IPS-15b (cell line): Measurements from ENCODE around the gene EPHA8.

ENCODE experiments used
- H3K27me3 ChIP-seq: one replicate; pipeline ENCODE4 v1.6.1; 2013; ENCODE audit warnings: low read length; ENCODE audit not compliant: control insufficient read depth, insufficient read depth
- H3K36me3 ChIP-seq: one replicate; pipeline ENCODE4 v1.6.1; 2013; ENCODE audit warnings: low read length; ENCODE audit not compliant: control insufficient read depth, insufficient read depth
- H3K4me1 ChIP-seq: one replicate; pipeline ENCODE4 v1.6.1; 2013; ENCODE audit warnings: mild to moderate bottlenecking, low read length; ENCODE audit not compliant: control insufficient read depth, insufficient read depth
- H3K4me3 ChIP-seq: one replicate; pipeline ENCODE4 v1.5.1; 2013; ENCODE audit warnings: low read depth, low read length
- H3K9ac ChIP-seq: one replicate; pipeline ENCODE4 v1.6.1; 2013; ENCODE audit warnings: low read depth, mild to moderate bottlenecking, low read length
- H3K9me3 ChIP-seq: one replicate; pipeline ENCODE4 v1.6.1; 2013; ENCODE audit warnings: mild to moderate bottlenecking, low read length; ENCODE audit not compliant: control insufficient read depth, insufficient read depth

EPHA8 gene

DNA sequence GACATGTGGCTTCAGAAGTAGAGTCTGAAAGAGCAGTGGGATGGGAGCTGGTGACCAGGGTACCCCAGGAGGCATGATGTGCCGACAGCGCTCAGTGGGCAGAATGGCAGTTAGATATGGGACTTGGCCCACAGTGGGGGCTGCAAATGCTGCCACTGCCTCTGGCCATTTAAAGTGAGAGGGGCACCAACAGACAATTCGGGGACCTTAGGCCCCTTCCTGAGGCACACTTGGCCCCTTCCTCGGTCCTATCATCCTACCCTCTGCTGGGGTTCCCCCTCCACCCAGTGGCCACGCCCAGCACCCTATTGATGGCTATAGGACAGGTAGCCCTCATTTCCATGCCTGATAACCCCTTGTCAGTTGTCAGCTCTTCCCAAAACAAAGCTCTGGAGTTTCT, 36.6 kb upstream of the EPHA8 start:
- H3K9ac ChIP-seq = no peak overlapping the region
- H3K27me3 ChIP-seq = no peaks in the 10 kb centered on the region
- no peak overlapping the region for H3K4me3 ChIP-seq
- no peaks in the 10 kb centered on the region for H3K9me3 ChIP-seq
- peaks cover 2% of the 10 kb centered on the region for H3K36me3 ChIP-seq
- no peaks in the 10 kb centered on the region for H3K4me1 ChIP-seq

- H3K27me3 ChIP-seq = no peaks in the 10 kb centered on the region
- no peak overlapping the region for H3K4me3 ChIP-seq
- H3K9me3 ChIP-seq = no peaks in the 10 kb centered on the region
- no peaks in the 10 kb centered on the region for H3K36me3 ChIP-seq
- H3K9ac ChIP-seq = no peak overlapping the region
- no peaks in the 10 kb centered on the region for H3K4me1 ChIP-seq
These were observed 36.2 kb upstream of the EPHA8 start for GRCh38 chr1:22527122-22527521.

- Histone ChIP-seq H3K9me3 (no peaks in the 10 kb centered on the region), H3K36me3 (no peaks in the 10 kb centered on the region), H3K4me1 (no peaks in the 10 kb centered on the region), H3K27me3 (no peaks in the 10 kb centered on the region), H3K9ac (no peak overlapping the region), H3K4me3 (no peak overlapping the region)
These were observed 35.6 kb upstream of the EPHA8 start for GRCh38 chr1:22527555-22528296.

DNA sequence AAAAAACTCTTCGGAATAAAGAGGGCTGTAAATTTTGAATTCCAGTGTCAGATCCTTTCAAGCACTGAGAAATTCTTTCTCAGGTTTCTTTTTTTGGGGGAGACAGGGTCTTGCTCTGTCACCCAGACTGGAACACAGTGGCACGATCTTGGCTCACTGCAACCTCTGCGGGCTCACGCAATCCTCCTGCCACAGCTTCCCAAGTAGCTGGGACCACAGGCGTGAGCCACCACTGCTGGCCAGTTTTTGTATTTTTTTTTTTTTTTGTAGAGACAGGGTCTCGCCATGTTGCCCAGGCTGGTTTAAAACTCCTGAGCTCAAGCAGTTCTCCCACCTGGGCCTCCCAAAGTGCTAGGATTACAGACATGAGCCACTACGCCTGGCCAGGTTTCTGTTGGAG, 34.8 kb upstream of the EPHA8 start:
- H3K4me3 ChIP-seq = no peak overlapping the region
- no peaks in the 10 kb centered on the region for H3K4me1 ChIP-seq
- H3K27me3 ChIP-seq = no peaks in the 10 kb centered on the region
- no peaks in the 10 kb centered on the region for H3K36me3 ChIP-seq
- H3K9ac ChIP-seq = no peak overlapping the region
- no peaks in the 10 kb centered on the region for H3K9me3 ChIP-seq

GRCh38 chr1:22529901-22530621, 33.2 kb upstream of the EPHA8 start:
- Histone ChIP-seq H3K27me3 (no peaks in the 10 kb centered on the region), H3K36me3 (no peaks in the 10 kb centered on the region), H3K9me3 (no peaks in the 10 kb centered on the region), H3K9ac (no peak overlapping the region), H3K4me1 (no peaks in the 10 kb centered on the region), H3K4me3 (no peak overlapping the region)

DNA sequence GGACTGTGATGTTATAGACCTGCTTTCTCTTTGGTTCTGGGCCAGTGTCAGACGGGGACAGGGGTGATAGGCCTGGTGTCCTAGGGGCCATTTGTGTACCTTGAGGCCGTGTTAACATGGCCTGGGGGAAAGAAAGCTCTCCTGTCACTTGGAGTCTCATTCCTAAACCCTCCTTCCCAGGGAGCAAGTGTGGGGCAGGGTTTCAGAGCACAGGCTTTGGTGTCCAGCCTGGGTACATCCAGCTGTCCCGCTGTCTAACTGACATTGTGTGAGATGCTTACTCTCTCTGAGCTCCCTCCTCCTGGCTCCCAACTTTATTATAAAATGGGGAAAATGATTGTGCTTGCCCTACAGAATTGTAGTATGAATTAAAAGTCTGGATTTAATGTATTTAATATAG, 32.6 kb upstream of the EPHA8 start:
- no peaks in the 10 kb centered on the region for H3K9me3 ChIP-seq
- no peak overlapping the region for H3K9ac ChIP-seq
- H3K4me3 ChIP-seq = no peak overlapping the region
- no peaks in the 10 kb centered on the region for H3K27me3 ChIP-seq
- H3K36me3 ChIP-seq = no peaks in the 10 kb centered on the region
- no peaks in the 10 kb centered on the region for H3K4me1 ChIP-seq

DNA sequence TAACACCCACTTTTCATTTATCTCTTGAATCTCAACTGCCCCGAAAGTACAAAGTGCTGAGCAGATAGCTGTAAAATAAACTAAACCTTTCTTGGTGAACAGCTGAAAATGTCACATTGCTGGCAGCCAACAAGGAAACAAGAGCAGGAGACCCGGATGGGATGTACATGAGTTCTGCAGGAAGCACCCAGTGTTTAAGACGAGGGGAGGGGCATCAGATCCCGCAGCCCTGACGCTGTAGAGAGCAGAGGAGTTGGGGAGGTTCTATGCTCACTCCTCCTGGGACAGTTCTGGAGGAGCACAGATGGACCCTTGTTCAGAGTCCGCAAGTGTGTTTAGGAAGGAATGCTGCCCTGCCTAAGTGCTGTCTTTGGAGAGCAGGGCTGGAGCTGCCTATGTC, 32.0 kb upstream of the EPHA8 start:
- no peaks in the 10 kb centered on the region for H3K36me3 ChIP-seq
- no peaks in the 10 kb centered on the region for H3K9me3 ChIP-seq
- H3K27me3 ChIP-seq = no peaks in the 10 kb centered on the region
- no peaks in the 10 kb centered on the region for H3K4me1 ChIP-seq
- H3K4me3 ChIP-seq = no peak overlapping the region
- no peak overlapping the region for H3K9ac ChIP-seq

GRCh38 chr1:22533244-22533895, 29.9 kb upstream of the EPHA8 start:
- Histone ChIP-seq H3K9ac (no peak overlapping the region), H3K4me1 (no peaks in the 10 kb centered on the region), H3K4me3 (no peak overlapping the region), H3K27me3 (no peaks in the 10 kb centered on the region), H3K36me3 (no peaks in the 10 kb centered on the region), H3K9me3 (no peaks in the 10 kb centered on the region)

DNA sequence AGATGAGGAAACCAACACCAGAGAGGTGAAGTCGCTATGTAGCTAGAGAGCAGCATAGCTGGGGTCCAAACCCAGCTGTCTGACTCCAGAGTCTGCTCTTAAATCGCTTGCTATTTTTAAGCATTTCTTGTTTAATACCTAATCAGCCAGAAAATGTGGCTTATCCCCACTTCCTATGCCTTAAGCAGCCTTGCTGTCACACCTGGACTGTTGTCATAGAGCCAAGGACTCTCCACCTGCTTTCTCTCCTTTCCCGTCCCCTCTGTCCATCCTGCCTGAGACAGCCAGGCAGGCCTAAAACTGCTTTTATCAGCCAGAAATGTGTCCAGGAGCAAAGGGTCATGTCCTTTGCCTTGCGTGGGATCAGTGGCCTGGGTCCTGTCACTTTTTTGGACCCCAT, 28.3 kb upstream of the EPHA8 start:
- H3K9ac ChIP-seq = no peak overlapping the region
- no peaks in the 10 kb centered on the region for H3K27me3 ChIP-seq
- no peaks in the 10 kb centered on the region for H3K36me3 ChIP-seq

DNA sequence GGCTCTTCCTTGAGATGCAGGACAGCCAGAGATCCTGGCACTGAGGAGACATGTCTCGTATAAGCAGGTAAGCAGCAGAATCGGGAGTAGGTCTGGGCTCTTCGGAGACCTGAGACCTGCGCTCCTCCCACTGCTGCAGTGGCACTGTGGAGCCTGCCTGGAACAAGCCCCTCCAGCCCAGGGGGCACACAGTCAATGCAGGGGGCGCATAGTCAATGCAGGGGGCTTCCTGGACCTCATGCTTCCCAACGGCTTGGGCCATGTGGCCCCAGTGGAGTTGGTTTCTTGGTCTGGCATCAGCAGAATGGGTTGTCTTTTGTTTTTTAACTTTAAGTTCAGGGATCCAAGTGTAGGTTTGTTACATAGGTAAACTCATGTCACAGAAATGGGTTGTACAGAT, 27.9 kb upstream of the EPHA8 start:
- H3K4me3 ChIP-seq = no peak overlapping the region
- no peaks in the 10 kb centered on the region for H3K36me3 ChIP-seq
- H3K27me3 ChIP-seq = no peaks in the 10 kb centered on the region
- no peaks in the 10 kb centered on the region for H3K4me1 ChIP-seq
- no peaks in the 10 kb centered on the region for H3K9me3 ChIP-seq
- H3K9ac ChIP-seq = no peak overlapping the region

More for the DNA sequence above, 28.3 kb upstream of the EPHA8 start:
- H3K9me3 ChIP-seq = no peaks in the 10 kb centered on the region
- no peaks in the 10 kb centered on the region for H3K4me1 ChIP-seq
- no peak overlapping the region for H3K4me3 ChIP-seq

- H3K27me3 ChIP-seq = no peaks in the 10 kb centered on the region
- H3K4me1 ChIP-seq = no peaks in the 10 kb centered on the region
- H3K9me3 ChIP-seq = no peaks in the 10 kb centered on the region
- no peak overlapping the region for H3K9ac ChIP-seq
- no peak overlapping the region for H3K4me3 ChIP-seq
- no peaks in the 10 kb centered on the region for H3K36me3 ChIP-seq
These were observed 26.8 kb upstream of the EPHA8 start for GRCh38 chr1:22536506-22536905.
